Type B pancreatic cell (in vitro differentiated cells): ENCODE measurements around the gene ZNF555. TPM values are rescaled to one million over a fixed set of nuclear protein-coding genes. Genes with fewer than 3 reads are reported as not detected.

Experiments
- DNase-seq: peaks from one replicate; pipeline ENCODE4 v3.0.0; 2021; ENCODE audit warnings: mixed read lengths; ENCODE audit not compliant: unreplicated experiment; ENCODE audit errors: extremely low spot score
- H3K27ac Mint-ChIP-seq: 2 replicates; pipeline ENCODE4 v1.8.0; 2021; ENCODE audit warnings: mild to moderate bottlenecking, mixed read lengths
- H3K27me3 Mint-ChIP-seq: 2 replicates; pipeline ENCODE4 v1.8.0; 2021; ENCODE audit warnings: mixed read lengths
- H3K36me3 Mint-ChIP-seq: 2 replicates; pipeline ENCODE4 v1.8.0; 2021; ENCODE audit warnings: mixed read lengths
- H3K4me1 Mint-ChIP-seq: one replicate; pipeline ENCODE4 v1.8.0; 2021; ENCODE audit warnings: mixed read lengths; ENCODE audit not compliant: unreplicated experiment
- H3K4me3 Mint-ChIP-seq: 2 replicates; pipeline ENCODE4 v1.8.0; 2021; ENCODE audit warnings: mild to moderate bottlenecking, mixed read lengths
- H3K9me3 Mint-ChIP-seq: 2 replicates; pipeline ENCODE4 v1.8.0; 2021; ENCODE audit warnings: mixed read lengths
- total RNA-seq: library from RNA; stranded (reverse); gene quantifications from 2 replicates; pipeline ENCODE4 v1.2.1, GENCODE V29; 2021; ENCODE audit warnings: low replicate concordance
- TF ChIP-seq, protein P1 (sequence below): fragments of 200-600 bp; sonication (generic); conservative IDR thresholded peaks from 2 replicates; pipeline ENCODE4 v1.5.0; 2021; ENCODE audit warnings: antibody characterized with exemption, mild to moderate bottlenecking

Gene ZNF555
- total RNA-seq, 1 donor from 2014 or later = 9.7 TPM

DNA sequence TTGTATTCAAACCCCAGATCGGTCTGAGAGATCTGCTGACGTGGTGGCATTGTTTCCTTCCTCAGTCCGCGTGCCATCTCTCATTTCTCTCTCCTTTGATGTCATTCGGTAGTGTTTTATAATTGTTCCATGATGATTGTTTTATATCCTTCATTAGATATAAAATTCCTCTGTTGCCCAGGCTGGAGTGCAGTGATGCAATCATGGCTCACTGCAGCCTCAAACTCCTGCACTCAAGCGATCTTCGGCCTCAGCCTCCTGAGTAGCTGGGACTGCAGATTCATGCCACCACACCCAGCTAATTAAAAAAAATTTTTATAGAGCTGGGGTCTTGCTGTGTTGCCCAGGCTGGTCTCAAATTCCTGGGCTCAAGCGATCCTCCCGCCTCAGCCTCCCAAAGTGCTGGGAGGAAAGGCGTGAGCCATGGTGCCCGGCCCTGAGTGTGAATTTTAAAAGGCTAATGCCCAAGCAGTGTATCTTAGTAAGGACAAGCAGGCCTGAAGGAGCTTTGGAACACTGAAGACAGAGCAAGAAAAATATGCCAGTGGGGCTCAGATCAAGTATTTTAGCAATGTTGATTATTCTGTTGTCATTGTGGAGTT lies 64.7 kb downstream of the ZNF555 start:
- Mint-ChIP-seq H3K27ac (no peak overlapping the region), H3K4me1 (peaks cover 9% of the 10 kb centered on the region), H3K27me3 (no peaks in the 10 kb centered on the region), H3K4me3 (no peak overlapping the region), H3K36me3 (peaks cover 10% of the 10 kb centered on the region), H3K9me3 (peaks cover 5% of the 10 kb centered on the region)
- no peak for DNase-seq
- TF ChIP-seq, protein P1, sequence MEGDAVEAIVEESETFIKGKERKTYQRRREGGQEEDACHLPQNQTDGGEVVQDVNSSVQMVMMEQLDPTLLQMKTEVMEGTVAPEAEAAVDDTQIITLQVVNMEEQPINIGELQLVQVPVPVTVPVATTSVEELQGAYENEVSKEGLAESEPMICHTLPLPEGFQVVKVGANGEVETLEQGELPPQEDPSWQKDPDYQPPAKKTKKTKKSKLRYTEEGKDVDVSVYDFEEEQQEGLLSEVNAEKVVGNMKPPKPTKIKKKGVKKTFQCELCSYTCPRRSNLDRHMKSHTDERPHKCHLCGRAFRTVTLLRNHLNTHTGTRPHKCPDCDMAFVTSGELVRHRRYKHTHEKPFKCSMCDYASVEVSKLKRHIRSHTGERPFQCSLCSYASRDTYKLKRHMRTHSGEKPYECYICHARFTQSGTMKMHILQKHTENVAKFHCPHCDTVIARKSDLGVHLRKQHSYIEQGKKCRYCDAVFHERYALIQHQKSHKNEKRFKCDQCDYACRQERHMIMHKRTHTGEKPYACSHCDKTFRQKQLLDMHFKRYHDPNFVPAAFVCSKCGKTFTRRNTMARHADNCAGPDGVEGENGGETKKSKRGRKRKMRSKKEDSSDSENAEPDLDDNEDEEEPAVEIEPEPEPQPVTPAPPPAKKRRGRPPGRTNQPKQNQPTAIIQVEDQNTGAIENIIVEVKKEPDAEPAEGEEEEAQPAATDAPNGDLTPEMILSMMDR = no peak

DNA sequence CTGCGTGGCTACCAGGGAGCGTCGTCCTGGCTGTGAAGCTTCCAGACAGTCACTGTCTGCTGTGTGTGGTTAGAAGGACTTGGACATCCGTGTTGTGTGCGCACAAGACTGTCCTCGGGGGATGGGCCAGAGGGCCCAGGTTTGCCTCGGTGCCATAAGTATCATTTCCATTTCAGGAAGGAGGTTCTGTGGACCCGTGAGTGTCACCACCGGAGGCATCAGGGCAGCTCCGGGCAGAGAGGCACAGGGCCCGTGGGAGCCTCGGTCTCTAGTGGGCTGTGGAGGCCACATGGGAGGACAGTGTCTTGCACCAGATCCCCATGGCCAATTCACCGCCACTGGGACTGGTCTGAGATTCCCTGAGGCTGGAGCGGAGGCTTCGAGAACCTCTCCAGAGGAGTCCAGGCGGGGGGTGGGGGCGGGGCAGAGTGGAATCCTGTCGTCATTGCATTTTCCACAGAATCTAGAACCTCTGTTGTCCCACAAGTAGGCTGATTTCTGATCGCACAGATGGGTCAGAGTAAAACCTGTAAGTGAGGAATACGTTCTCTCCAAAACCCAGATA lies 65.4 kb downstream of the ZNF555 start:
- Mint-ChIP-seq H3K4me3 (no peak overlapping the region), H3K27ac (no peak overlapping the region), H3K4me1 (peaks cover 7% of the 10 kb centered on the region), H3K36me3 (peaks cover 13% of the 10 kb centered on the region), H3K27me3 (no peaks in the 10 kb centered on the region), H3K9me3 (peaks cover 8% of the 10 kb centered on the region)
- TF ChIP-seq, protein P1 = no peak
- no peak for DNase-seq

Other genes with a start within 250 kb of the ZNF555 start
- 3.8 and 12.2 TPM in 2 replicates for gene GNG7, start 138.8 kb upstream of the ZNF555 start, total RNA-seq
- gene DIRAS1, start 120.1 kb upstream of the ZNF555 start, total RNA-seq = 5.9 and 10.4 TPM in 2 replicates
- 32.0 and 33.1 TPM in 2 replicates for gene SLC39A3, start 101.5 kb upstream of the ZNF555 start, total RNA-seq
- 55.9 and 64.4 TPM in 2 replicates for gene SGTA, start 58.2 kb upstream of the ZNF555 start, total RNA-seq
- 85.9 and 109 TPM in 2 replicates for gene THOP1, start 56.0 kb upstream of the ZNF555 start, total RNA-seq
- 8.1 and 9.4 TPM in 2 replicates for gene ZNF554, start 21.6 kb upstream of the ZNF555 start, total RNA-seq
- not detected in 2 replicates for gene ZNF556, start 25.9 kb downstream of the ZNF555 start, total RNA-seq
- 5.9 and 7.5 TPM in 2 replicates for gene ZNF57, start 59.5 kb downstream of the ZNF555 start, total RNA-seq
- gene ZNF77, start 103.5 kb downstream of the ZNF555 start, total RNA-seq = 4.0 and 5.8 TPM in 2 replicates
- gene TLE6, start 136.1 kb downstream of the ZNF555 start, total RNA-seq = 3.8 TPM in 2 replicates
- 37.7 and 52.8 TPM in 2 replicates for gene TLE2, start 187.8 kb downstream of the ZNF555 start, total RNA-seq
- 302 and 418 TPM in 2 replicates for gene TLE5, start 221.0 kb downstream of the ZNF555 start, total RNA-seq